Left hindlimb (tissue), 1 donor: ENCODE results near the gene TEDDM1.

Source experiments
- DNase-seq: peaks from one replicate; pipeline ENCODE4 v3.0.0-alpha.2; 2018

Gene TEDDM1

GRCh38 chr1:182376936-182377574, 23.4 kb downstream of the TEDDM1 start:
- no peak for DNase-seq

GRCh38 chr1:182374101-182374834, 26.2 kb downstream of the TEDDM1 start:
- no peak for DNase-seq

GRCh38 chr1:182370532-182370931, 29.9 kb downstream of the TEDDM1 start:
- DNase-seq, result no peak

GRCh38 chr1:182368903-182369302, 31.6 kb downstream of the TEDDM1 start:
- no peak for DNase-seq

GRCh38 chr1:182368358-182368757, 32.1 kb downstream of the TEDDM1 start:
- DNase-seq, result no peak

- no peak for DNase-seq
These were observed 32.5 kb downstream of the TEDDM1 start for GRCh38 chr1:182367926-182368325.

GRCh38 chr1:182366596-182366995, 33.9 kb downstream of the TEDDM1 start:
- DNase-seq, result no peak

GRCh38 chr1:182359645-182360044, 40.8 kb downstream of the TEDDM1 start:
- DNase-seq, result no peak

GRCh38 chr1:182357913-182358312, 42.6 kb downstream of the TEDDM1 start:
- DNase-seq, result peak; percentile 46

- DNase-seq, result no peak
These were observed 43.3 kb downstream of the TEDDM1 start for GRCh38 chr1:182357171-182357570.

GRCh38 chr1:182355723-182356098, 44.8 kb downstream of the TEDDM1 start:
- DNase-seq, result no peak

GRCh38 chr1:182351790-182352364, 48.6 kb downstream of the TEDDM1 start:
- no peak for DNase-seq

- no peak for DNase-seq
These were observed 49.6 kb downstream of the TEDDM1 start for GRCh38 chr1:182350839-182351238.

GRCh38 chr1:182348961-182349747, 51.3 kb downstream of the TEDDM1 start:
- DNase-seq, result no peak
